ENCODE results near the gene TUBAL3.
"Not testable (repeated sequence)": the region's sequence is repeated elsewhere in the genome, so short reads cannot be mapped to it uniquely, and the experiment has no call there.

The TUBAL3 gene

GRCh38 chr10:5379202-5379601 is 25.4 kb downstream of the TUBAL3 start:
- DNase-seq (ENCODE audit: low read depth in 2 of 2), result not testable (repeated sequence)

- DNase-seq (ENCODE audit: low read depth in 2 of 2), result no peak
These were observed 28.2 kb downstream of the TUBAL3 start for GRCh38 chr10:5376450-5376849.

GRCh38 chr10:5373891-5374611 is 30.6 kb downstream of the TUBAL3 start:
- DNase-seq (ENCODE audit: low read depth in 2 of 2), result no peak

GRCh38 chr10:5373307-5373706 is 31.3 kb downstream of the TUBAL3 start:
- no peak for DNase-seq (ENCODE audit: low read depth in 2 of 2)

GRCh38 chr10:5370493-5371352 is 33.9 kb downstream of the TUBAL3 start:
- no peak for DNase-seq (ENCODE audit: low read depth in 2 of 2)

GRCh38 chr10:5369362-5370158 is 35.1 kb downstream of the TUBAL3 start:
- no peak for DNase-seq (ENCODE audit: low read depth in 2 of 2)

GRCh38 chr10:5365928-5366327 is 38.7 kb downstream of the TUBAL3 start:
- no peak for DNase-seq (ENCODE audit: low read depth in 2 of 2)

GRCh38 chr10:5364890-5365338 is 39.7 kb downstream of the TUBAL3 start, which contains the start of gene UCN3:
Gene UCN3, plus strand, starts transcription at chr10:5364966. Its CDS starts 8,755 bp downstream, at chr10:5373721.
- no peak for DNase-seq (ENCODE audit: low read depth in 2 of 2)

- no peak for DNase-seq (ENCODE audit: low read depth in 2 of 2)
These were observed 40.3 kb downstream of the TUBAL3 start for GRCh38 chr10:5364374-5364773.

GRCh38 chr10:5362873-5363272 is 41.8 kb downstream of the TUBAL3 start:
- no peak for DNase-seq (ENCODE audit: low read depth in 2 of 2)

GRCh38 chr10:5361966-5362365 is 42.7 kb downstream of the TUBAL3 start:
- no peak for DNase-seq (ENCODE audit: low read depth in 2 of 2)

GRCh38 chr10:5360318-5360915 is 44.2 kb downstream of the TUBAL3 start:
- DNase-seq (ENCODE audit: low read depth in 2 of 2), result no peak

GRCh38 chr10:5356302-5356763 is 48.3 kb downstream of the TUBAL3 start:
- no peak for DNase-seq (ENCODE audit: low read depth in 2 of 2)

- no peak for DNase-seq (ENCODE audit: low read depth in 2 of 2)
These were observed 48.9 kb downstream of the TUBAL3 start for GRCh38 chr10:5355594-5356301.

- DNase-seq (ENCODE audit: low read depth in 2 of 2), result no peak
These were observed 50.6 kb downstream of the TUBAL3 start for GRCh38 chr10:5354068-5354467.

- no peak for DNase-seq (ENCODE audit: low read depth in 2 of 2)
These were observed 55.3 kb downstream of the TUBAL3 start for GRCh38 chr10:5349362-5349761.

GRCh38 chr10:5346881-5347280 is 57.7 kb downstream of the TUBAL3 start:
- DNase-seq (ENCODE audit: low read depth in 2 of 2), result no peak

- no peak for DNase-seq (ENCODE audit: low read depth in 2 of 2)
These were observed 59.9 kb downstream of the TUBAL3 start for GRCh38 chr10:5344746-5345145.

GRCh38 chr10:5343979-5344378 is 60.6 kb downstream of the TUBAL3 start:
- DNase-seq (ENCODE audit: low read depth in 2 of 2), result no peak

GRCh38 chr10:5343561-5343960 is 61.1 kb downstream of the TUBAL3 start:
- DNase-seq (ENCODE audit: low read depth in 2 of 2), result no peak
